ENCODE results near the gene SLC6A18.

DNA sequence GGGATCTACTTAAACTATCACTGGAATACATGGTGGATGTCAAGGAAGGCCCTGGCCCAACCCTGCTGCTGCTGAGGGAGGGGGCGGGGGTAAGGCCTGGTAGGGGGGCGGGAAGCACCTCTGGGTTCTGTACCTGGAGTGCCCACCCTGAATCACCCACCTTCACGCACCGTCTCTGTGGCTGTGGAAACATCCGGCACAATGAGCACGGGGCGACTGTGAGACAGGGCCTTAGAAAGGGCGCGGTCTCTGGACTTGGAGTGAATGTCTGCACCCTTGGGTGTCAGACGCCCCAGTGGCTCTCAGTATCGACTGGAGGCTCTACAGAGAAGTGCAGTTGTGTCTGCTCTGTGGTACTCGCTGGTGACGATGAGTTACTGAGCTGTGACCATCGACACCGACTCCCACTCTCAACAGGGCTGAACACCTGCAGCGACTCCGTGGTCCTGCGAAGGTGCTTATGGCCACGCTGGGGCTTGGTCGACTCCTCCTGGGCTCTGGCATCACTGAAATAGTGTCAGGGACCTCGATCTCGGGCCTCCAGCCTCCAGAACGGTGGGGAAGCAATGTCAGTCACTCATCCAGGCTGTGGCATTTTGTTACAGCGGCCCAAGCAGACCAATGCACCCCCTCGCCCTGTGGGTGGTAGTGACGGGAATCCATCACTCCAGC, 49.2 kb upstream of the SLC6A18 start:
- TF ChIP-seq, protein P1, sequence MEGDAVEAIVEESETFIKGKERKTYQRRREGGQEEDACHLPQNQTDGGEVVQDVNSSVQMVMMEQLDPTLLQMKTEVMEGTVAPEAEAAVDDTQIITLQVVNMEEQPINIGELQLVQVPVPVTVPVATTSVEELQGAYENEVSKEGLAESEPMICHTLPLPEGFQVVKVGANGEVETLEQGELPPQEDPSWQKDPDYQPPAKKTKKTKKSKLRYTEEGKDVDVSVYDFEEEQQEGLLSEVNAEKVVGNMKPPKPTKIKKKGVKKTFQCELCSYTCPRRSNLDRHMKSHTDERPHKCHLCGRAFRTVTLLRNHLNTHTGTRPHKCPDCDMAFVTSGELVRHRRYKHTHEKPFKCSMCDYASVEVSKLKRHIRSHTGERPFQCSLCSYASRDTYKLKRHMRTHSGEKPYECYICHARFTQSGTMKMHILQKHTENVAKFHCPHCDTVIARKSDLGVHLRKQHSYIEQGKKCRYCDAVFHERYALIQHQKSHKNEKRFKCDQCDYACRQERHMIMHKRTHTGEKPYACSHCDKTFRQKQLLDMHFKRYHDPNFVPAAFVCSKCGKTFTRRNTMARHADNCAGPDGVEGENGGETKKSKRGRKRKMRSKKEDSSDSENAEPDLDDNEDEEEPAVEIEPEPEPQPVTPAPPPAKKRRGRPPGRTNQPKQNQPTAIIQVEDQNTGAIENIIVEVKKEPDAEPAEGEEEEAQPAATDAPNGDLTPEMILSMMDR (IDR thresholded peaks at IDR 0.05) = no peak
- no peak for TF ChIP-seq ZFX (IDR thresholded peaks at IDR 0.05; ENCODE audit: borderline replicate concordance)

All from 22Rv1 (cell line).